HG03196 (cell line): ENCODE data around the gene LMF1.

ENCODE experiments used
- ATAC-seq: cut with Tn5 transposase; IDR thresholded peaks from one replicate; pipeline ENCODE4 v1.9.1; 2021; ENCODE audit not compliant: unreplicated experiment

The LMF1 gene

DNA sequence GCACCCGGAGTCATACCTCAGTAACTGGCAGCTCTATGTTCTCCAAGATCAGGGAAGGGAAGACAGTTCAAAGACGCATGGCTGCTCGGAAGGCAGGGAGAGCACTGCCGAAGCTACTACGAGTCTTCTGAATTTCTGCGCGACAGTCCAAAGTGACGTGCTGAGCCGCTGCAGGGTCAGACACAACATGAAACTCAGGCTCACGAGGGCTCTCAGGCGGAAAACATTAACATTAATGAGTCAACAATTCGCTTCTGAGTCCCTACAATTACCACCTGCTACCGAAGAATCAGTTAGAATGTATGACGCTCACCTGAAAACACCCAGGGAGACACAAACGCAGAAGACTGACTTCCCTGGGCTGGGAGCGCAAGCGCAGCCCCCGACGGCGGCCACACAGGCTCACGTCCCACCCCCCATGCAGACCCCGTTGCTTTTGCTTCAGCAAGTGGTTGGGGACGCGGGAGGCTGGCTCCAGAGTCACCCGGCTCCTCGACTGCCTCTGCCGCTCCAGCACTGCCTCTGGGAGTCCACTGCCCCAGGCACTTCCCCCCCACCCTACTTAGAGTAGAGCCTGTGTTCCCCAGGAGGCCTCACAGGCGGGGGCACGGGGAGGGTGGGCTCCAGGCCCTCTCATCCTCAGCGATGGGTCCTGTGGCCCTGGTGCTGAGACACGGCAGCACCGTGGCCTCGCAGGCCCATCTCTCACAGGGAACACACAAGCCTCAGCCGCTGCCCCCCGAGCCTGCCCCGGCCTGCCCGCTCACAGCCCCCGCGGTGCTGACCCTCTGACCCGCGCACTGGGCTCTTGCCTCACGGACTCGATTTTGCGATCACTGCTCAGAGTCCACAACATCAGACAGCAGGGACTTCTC is 38.9 kb downstream of the LMF1 start:
- no peak for ATAC-seq

DNA sequence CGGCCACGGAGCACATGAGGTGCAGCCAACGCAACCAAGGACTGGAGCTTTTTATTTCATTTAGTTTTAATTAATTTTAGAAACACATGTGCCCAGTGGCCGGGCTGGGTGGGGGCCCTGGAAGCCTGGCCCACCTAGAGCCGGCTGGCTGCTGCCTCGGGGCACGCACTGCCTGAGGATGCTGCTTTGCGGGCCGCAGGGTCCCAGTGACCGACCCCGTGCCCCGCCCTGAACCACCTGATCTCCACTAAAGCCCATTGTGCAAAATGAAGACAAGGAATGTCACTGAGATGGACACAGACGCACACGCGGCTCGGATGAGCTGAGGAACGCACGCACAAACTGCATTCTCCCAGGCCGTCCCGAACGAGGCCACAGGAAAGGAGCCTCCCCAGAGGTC is 39.6 kb downstream of the LMF1 start:
- no peak for ATAC-seq

DNA sequence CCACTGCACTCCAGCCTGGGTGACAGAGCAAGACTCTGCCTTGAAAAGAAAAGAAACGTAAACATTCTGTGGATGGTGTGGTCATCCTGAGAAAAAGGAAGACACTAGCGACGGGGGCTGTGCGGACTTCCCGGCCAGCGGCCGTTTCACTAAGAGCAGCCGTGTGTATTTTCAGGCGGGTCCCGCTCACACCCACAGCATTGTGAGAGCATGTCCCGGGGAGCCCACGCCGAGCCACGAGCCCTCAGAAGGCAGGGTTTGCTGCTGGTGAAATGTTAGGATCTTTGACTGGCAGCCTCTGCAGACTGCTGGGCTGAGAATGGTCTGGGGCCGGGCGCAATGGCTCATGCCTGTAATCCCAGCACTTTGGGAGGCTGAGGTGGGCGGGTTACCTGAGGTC is 40.3 kb downstream of the LMF1 start:
- ATAC-seq = no peak

DNA sequence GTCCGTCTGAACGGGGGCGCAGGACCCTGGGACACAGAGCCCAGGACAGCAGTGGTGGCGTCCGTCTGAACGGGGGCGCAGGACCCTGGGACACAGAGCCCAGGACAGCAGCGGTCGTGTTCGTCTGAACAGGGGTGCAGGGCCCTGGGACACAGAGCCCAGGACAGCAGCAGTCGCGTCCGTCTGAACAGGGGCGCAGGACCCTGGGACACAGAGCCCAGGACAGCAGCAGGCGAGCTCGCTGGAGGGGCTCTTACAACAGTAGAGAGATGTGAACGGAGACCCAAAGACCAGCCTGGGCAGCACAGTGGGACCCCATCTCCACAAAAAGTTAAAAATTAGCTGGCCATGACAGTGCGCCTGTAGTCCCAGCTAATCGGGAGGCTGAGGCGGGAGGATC is 40.7 kb downstream of the LMF1 start:
- ATAC-seq = no peak

GRCh38 chr16:929227-930073 is 41.3 kb downstream of the LMF1 start:
- no peak for ATAC-seq

GRCh38 chr16:928526-928925 is 42.3 kb downstream of the LMF1 start:
- ATAC-seq = no peak

GRCh38 chr16:927931-928330 is 42.9 kb downstream of the LMF1 start:
- ATAC-seq = no peak

DNA sequence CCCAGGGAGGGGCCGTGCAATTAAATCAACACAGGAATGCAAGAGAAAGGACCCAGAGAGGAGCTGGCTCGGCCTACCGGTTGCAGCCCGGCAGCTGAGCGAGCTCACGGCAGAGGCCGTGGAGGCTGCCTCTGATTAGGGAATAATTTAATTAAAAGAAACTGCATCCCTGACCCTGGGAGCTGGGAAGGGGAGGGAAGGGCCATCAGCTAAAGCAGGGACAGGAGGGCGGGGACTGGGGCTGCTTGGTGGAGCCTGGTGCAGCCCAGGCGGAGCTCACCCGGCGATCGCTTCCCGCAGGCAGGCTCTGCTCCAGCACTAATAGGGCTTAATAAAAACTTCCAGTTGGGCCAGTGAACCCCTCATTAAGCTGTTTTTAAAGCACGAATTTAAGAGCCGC is 43.4 kb downstream of the LMF1 start:
- no peak for ATAC-seq

- ATAC-seq = no peak
Observed at GRCh38 chr16:926715-927114, 44.1 kb downstream of the LMF1 start.

GRCh38 chr16:924806-925205 is 46.0 kb downstream of the LMF1 start:
- ATAC-seq = no peak

DNA sequence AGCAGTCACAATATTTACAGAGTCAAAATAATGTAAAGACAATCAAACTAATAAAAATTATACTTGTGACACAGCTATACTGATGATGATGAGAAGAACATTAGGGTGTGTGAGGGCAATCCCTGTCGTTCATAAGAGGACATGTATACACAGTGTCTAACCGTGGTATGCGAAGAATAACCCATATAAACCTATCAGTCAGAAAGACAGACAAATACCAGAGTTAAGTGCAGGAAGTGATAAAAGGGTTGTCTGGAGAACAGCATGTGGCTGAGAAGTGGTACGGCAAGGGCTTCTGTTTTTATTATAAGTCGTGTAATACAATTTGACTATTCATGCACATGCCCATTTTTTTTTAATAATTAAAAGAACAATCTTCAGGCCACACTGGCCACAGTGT is 46.7 kb downstream of the LMF1 start:
- ATAC-seq = no peak

- no peak for ATAC-seq
Observed at GRCh38 chr16:923184-923583, 47.6 kb downstream of the LMF1 start.

DNA sequence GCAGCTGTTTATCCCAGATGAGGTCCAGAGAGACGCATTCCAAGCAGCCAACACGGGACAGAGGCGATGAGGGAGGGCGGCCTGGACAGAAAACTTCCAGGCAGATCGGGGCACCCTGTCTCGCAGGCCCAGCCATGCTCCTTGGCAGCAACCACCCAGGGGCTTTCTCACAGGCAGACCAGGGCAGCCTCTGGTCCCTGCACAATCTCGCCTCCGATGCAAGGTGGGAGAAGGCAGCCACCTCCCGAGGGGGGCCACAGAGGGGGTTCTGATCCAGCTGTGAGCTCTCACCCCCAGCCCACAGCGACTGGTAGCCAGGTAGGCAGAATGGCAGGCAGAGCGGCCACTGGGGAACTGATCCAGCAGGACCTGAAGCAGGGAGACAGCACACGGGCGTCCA is 48.7 kb downstream of the LMF1 start:
- no peak for ATAC-seq

DNA sequence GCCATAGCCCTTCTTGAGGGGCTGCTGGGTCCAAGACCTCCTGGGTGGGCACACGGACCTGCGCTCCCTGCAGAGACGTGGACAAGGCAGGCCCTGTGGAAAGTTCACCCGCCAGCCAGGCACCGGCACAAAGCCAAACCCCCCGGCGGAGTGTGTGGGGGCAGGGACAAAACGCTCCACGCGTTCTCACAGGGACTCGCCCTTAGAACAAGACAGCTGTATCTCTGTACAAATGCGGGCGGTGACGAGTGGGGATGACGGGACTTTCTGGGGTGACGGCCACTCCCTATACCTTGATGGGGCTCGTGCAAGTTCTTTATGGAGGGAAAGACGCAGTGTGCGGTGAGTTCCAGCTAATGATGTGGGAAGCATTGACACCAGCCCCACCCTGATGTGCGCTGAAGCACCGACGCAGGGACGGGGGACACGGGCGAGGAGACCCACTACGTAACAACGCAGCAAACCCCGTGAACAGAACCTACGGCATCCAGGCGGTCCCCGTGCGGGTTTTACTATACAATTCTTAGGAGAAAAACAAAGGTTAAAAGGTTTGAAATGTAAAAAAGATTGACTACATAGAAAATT is 49.4 kb downstream of the LMF1 start:
- ATAC-seq = no peak

GRCh38 chr16:920717-921116 is 50.1 kb downstream of the LMF1 start:
- no peak for ATAC-seq

- ATAC-seq = no peak
Observed at GRCh38 chr16:920051-920681, 50.6 kb downstream of the LMF1 start.

DNA sequence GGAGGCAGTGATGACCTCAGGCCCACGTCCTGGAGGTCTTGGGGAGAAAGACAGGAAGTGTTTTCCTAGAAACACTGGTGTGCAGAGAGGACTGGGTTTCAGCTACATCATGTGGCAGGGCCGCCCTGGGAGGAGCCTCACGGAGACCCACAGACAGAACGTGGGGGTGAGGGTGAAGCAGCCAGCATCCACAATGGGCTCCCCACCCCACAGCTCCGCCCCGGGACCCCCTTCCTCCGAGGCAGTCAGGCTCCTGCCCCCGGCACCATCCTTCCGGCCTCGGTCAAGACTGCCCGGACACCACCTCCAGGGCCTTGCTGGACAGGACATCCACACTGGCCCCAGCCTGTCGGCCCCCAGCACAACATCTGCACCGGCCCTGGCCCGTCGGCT is 51.1 kb downstream of the LMF1 start:
- no peak for ATAC-seq

- ATAC-seq = no peak
Observed at GRCh38 chr16:918741-919657, 51.8 kb downstream of the LMF1 start.

GRCh38 chr16:918068-918467 is 52.7 kb downstream of the LMF1 start:
- no peak for ATAC-seq

- no peak for ATAC-seq
Observed at GRCh38 chr16:917591-918061, 53.2 kb downstream of the LMF1 start.
